Activated T-helper 1 cell treated with anti-CD3 and anti-CD28 coated beads, Interleukin-12 subunit alpha, Interleukin-12 subunit beta, Interleukin-2, Interleukin-4 antibody, amounts not matched to agents 30 ng/mL and 10 ng/mL and 1 ng/mL, durations not matched to agents 14 hours and 24 hours and 36 hours (primary cell): ENCODE measurements around the gene MEGF10. TPM values are rescaled to one million over a fixed set of nuclear protein-coding genes. Genes with fewer than 3 reads are reported as not detected.

Experiments
- DNase-seq: peaks from one replicate; pipeline ENCODE4 v3.0.0; 2021; ENCODE audit warnings: low spot score
- H3K27ac Mint-ChIP-seq: one replicate; pipeline ENCODE4 v1.8.0; 2021; ENCODE audit warnings: mild to moderate bottlenecking, mixed read lengths
- H3K27me3 Mint-ChIP-seq: one replicate; pipeline ENCODE4 v1.8.0; 2022; ENCODE audit warnings: mild to moderate bottlenecking, moderate library complexity, mixed read lengths; ENCODE audit not compliant: insufficient read depth
- H3K36me3 Mint-ChIP-seq: one replicate; pipeline ENCODE4 v1.8.0; 2021; ENCODE audit warnings: low read depth, mixed read lengths
- H3K4me1 Mint-ChIP-seq: one replicate; pipeline ENCODE4 v1.8.0; 2021; ENCODE audit warnings: low read depth, mixed read lengths
- H3K4me3 Mint-ChIP-seq: one replicate; pipeline ENCODE4 v1.8.0; 2021; ENCODE audit warnings: mild to moderate bottlenecking, moderate library complexity, mixed read lengths
- H3K9me3 Mint-ChIP-seq: one replicate; pipeline ENCODE4 v1.8.0; 2021; ENCODE audit warnings: mixed read lengths
- intact Hi-C: fragments of 100-400 bp; cut with micrococcal nuclease; formaldehyde crosslinking; loops from one replicate; pipeline ENCODE4 v1.15.1; 2024
- total RNA-seq: library from RNA; stranded (reverse); gene quantifications from 2 replicates; pipeline ENCODE4 v1.2.3, GENCODE V29; 2022

MEGF10 gene
- total RNA-seq, 1 donor from 2014 or later, result not detected

GRCh38 chr5:127320032-127320965 is 29.7 kb downstream of the MEGF10 start:
- no peak for DNase-seq
- H3K4me1 Mint-ChIP-seq, result peaks cover 10% of the 10 kb centered on the region
- intact Hi-C loops, result no loop called here
- no peak overlapping the region for H3K27ac Mint-ChIP-seq
- no peak overlapping the region for H3K4me3 Mint-ChIP-seq
- H3K36me3 Mint-ChIP-seq, result no peaks in the 10 kb centered on the region
- peaks cover 13% of the 10 kb centered on the region for H3K27me3 Mint-ChIP-seq
- no peaks in the 10 kb centered on the region for H3K9me3 Mint-ChIP-seq

- H3K4me1 Mint-ChIP-seq, result peaks cover 10% of the 10 kb centered on the region
- H3K27ac Mint-ChIP-seq, result no peak overlapping the region
- H3K27me3 Mint-ChIP-seq, result peaks cover 12% of the 10 kb centered on the region
- no peak overlapping the region for H3K4me3 Mint-ChIP-seq
- H3K9me3 Mint-ChIP-seq, result no peaks in the 10 kb centered on the region
- intact Hi-C loops, result no loop called here
- no peaks in the 10 kb centered on the region for H3K36me3 Mint-ChIP-seq
- no peak for DNase-seq
These were observed 30.9 kb downstream of the MEGF10 start for GRCh38 chr5:127321465-127321864.

GRCh38 chr5:127322403-127322802 is 31.8 kb downstream of the MEGF10 start:
- Mint-ChIP-seq H3K27me3 (peaks cover 10% of the 10 kb centered on the region), H3K9me3 (no peaks in the 10 kb centered on the region), H3K36me3 (no peaks in the 10 kb centered on the region), H3K4me3 (no peak overlapping the region), H3K4me1 (peaks cover 10% of the 10 kb centered on the region), H3K27ac (no peak overlapping the region)
- no peak for DNase-seq
- intact Hi-C loops, result no loop called here

GRCh38 chr5:127324756-127325155 is 34.2 kb downstream of the MEGF10 start:
- peaks cover 10% of the 10 kb centered on the region for H3K27me3 Mint-ChIP-seq
- intact Hi-C loops, result no loop called here
- no peaks in the 10 kb centered on the region for H3K36me3 Mint-ChIP-seq
- peaks cover 10% of the 10 kb centered on the region for H3K4me1 Mint-ChIP-seq
- H3K27ac Mint-ChIP-seq, result no peak overlapping the region
- no peak for DNase-seq
- no peaks in the 10 kb centered on the region for H3K9me3 Mint-ChIP-seq
- H3K4me3 Mint-ChIP-seq, result no peak overlapping the region

- H3K9me3 Mint-ChIP-seq, result no peaks in the 10 kb centered on the region
- H3K4me3 Mint-ChIP-seq, result no peak overlapping the region
- intact Hi-C loops, result no loop called here
- no peak for DNase-seq
- H3K36me3 Mint-ChIP-seq, result no peaks in the 10 kb centered on the region
- H3K27me3 Mint-ChIP-seq, result peaks cover 15% of the 10 kb centered on the region
- no peaks in the 10 kb centered on the region for H3K4me1 Mint-ChIP-seq
- no peak overlapping the region for H3K27ac Mint-ChIP-seq
These were observed 35.8 kb downstream of the MEGF10 start for GRCh38 chr5:127326431-127326830.

GRCh38 chr5:127326976-127327755 is 36.6 kb downstream of the MEGF10 start:
- H3K4me3 Mint-ChIP-seq, result no peak overlapping the region
- no peak for DNase-seq

GRCh38 chr5:127330116-127330515 is 39.5 kb downstream of the MEGF10 start:
- H3K9me3 Mint-ChIP-seq, result no peaks in the 10 kb centered on the region
- intact Hi-C loops, result no loop called here
- H3K4me1 Mint-ChIP-seq, result no peaks in the 10 kb centered on the region
- no peak overlapping the region for H3K27ac Mint-ChIP-seq
- H3K4me3 Mint-ChIP-seq, result no peak overlapping the region
- peaks cover 19% of the 10 kb centered on the region for H3K27me3 Mint-ChIP-seq
- H3K36me3 Mint-ChIP-seq, result no peaks in the 10 kb centered on the region
- no peak for DNase-seq

More at GRCh38 chr5:127326976-127327755, 36.6 kb downstream of the MEGF10 start:
- H3K27me3 Mint-ChIP-seq, result peaks cover 17% of the 10 kb centered on the region
- intact Hi-C loops, result no loop called here
- no peaks in the 10 kb centered on the region for H3K36me3 Mint-ChIP-seq
- no peaks in the 10 kb centered on the region for H3K9me3 Mint-ChIP-seq
- no peak overlapping the region for H3K27ac Mint-ChIP-seq
- no peaks in the 10 kb centered on the region for H3K4me1 Mint-ChIP-seq

GRCh38 chr5:127331890-127332649 is 41.5 kb downstream of the MEGF10 start:
- Mint-ChIP-seq H3K27ac (no peak overlapping the region), H3K9me3 (no peaks in the 10 kb centered on the region), H3K36me3 (no peaks in the 10 kb centered on the region), H3K4me1 (no peaks in the 10 kb centered on the region), H3K27me3 (peaks cover 19% of the 10 kb centered on the region), H3K4me3 (no peak overlapping the region)
- intact Hi-C loops, result loop anchor here (1.0 kb wide), 1 partner anchor 46 kb away; no protein-coding TSS in a partner anchor
- no peak for DNase-seq

- H3K27ac Mint-ChIP-seq, result no peak overlapping the region
- intact Hi-C loops, result no loop called here
These were observed 42.9 kb downstream of the MEGF10 start for GRCh38 chr5:127333483-127333882.

GRCh38 chr5:127335381-127335780 is 44.8 kb downstream of the MEGF10 start:
- no peak overlapping the region for H3K4me3 Mint-ChIP-seq
- intact Hi-C loops, result no loop called here
- H3K27ac Mint-ChIP-seq, result no peak overlapping the region
- no peak for DNase-seq
- no peaks in the 10 kb centered on the region for H3K9me3 Mint-ChIP-seq
- H3K4me1 Mint-ChIP-seq, result no peaks in the 10 kb centered on the region
- no peaks in the 10 kb centered on the region for H3K36me3 Mint-ChIP-seq
- peaks cover 11% of the 10 kb centered on the region for H3K27me3 Mint-ChIP-seq

More at GRCh38 chr5:127333483-127333882, 42.9 kb downstream of the MEGF10 start:
- DNase-seq, result no peak
- Mint-ChIP-seq H3K27me3 (peaks cover 20% of the 10 kb centered on the region), H3K4me1 (no peaks in the 10 kb centered on the region), H3K4me3 (no peak overlapping the region), H3K36me3 (no peaks in the 10 kb centered on the region), H3K9me3 (no peaks in the 10 kb centered on the region)

- Mint-ChIP-seq H3K27ac (no peak overlapping the region), H3K9me3 (no peaks in the 10 kb centered on the region), H3K4me1 (no peaks in the 10 kb centered on the region), H3K36me3 (no peaks in the 10 kb centered on the region), H3K4me3 (no peak overlapping the region), H3K27me3 (peaks cover 7% of the 10 kb centered on the region)
- no peak for DNase-seq
- intact Hi-C loops, result no loop called here
These were observed 47.3 kb downstream of the MEGF10 start for GRCh38 chr5:127337876-127338275.

- no peak for DNase-seq
- intact Hi-C loops, result no loop called here
- no peaks in the 10 kb centered on the region for H3K4me1 Mint-ChIP-seq
- no peaks in the 10 kb centered on the region for H3K9me3 Mint-ChIP-seq
- no peaks in the 10 kb centered on the region for H3K36me3 Mint-ChIP-seq
- H3K27ac Mint-ChIP-seq, result no peak overlapping the region
- H3K27me3 Mint-ChIP-seq, result peaks cover 7% of the 10 kb centered on the region
- no peak overlapping the region for H3K4me3 Mint-ChIP-seq
These were observed 47.9 kb downstream of the MEGF10 start for GRCh38 chr5:127338501-127338900.
